NCI-H146 (cell line): ENCODE measurements around the gene MCF2.
"Not testable (repeated sequence)": the region's sequence is repeated elsewhere in the genome, so short reads cannot be mapped to it uniquely, and the experiment has no call there.

Experiments
- DNase-seq: peaks from one replicate; lab custom pipeline; 2025; lab: John Stamatoyannopoulos, UW

The MCF2 gene

GRCh38 chrX:139708067-139708466, at the start of gene MCF2:
Gene MCF2, minus strand, starts transcription at chrX:139708167. Its CDS starts 56,423 bp downstream, at chrX:139651744.
- no peak for DNase-seq

GRCh38 chrX:139751053-139751452, 43.1 kb upstream of the MCF2 start:
- DNase-seq = no peak

- DNase-seq = no peak
These were observed 42.4 kb upstream of the MCF2 start for GRCh38 chrX:139750390-139750789.

- DNase-seq = no peak
These were observed 31.2 kb upstream of the MCF2 start for GRCh38 chrX:139739138-139739537.

- no peak for DNase-seq
These were observed 30.6 kb upstream of the MCF2 start for GRCh38 chrX:139738581-139738980.

- DNase-seq = no peak
These were observed 28.2 kb upstream of the MCF2 start for GRCh38 chrX:139736151-139736550.

- no peak for DNase-seq
These were observed 27.0 kb upstream of the MCF2 start for GRCh38 chrX:139734996-139735395.

GRCh38 chrX:139725720-139726119, 17.8 kb upstream of the MCF2 start:
- no peak for DNase-seq

GRCh38 chrX:139724626-139725025, 16.7 kb upstream of the MCF2 start:
- no peak for DNase-seq

- DNase-seq = no peak
These were observed 13.0 kb upstream of the MCF2 start for GRCh38 chrX:139720979-139721378.

GRCh38 chrX:139720136-139720535, 12.2 kb upstream of the MCF2 start:
- no peak for DNase-seq

- no peak for DNase-seq
These were observed 5.3 kb downstream of the MCF2 start for GRCh38 chrX:139702658-139703057.

- no peak for DNase-seq
These were observed 15.1 kb downstream of the MCF2 start for GRCh38 chrX:139692908-139693307.

- DNase-seq = no peak
These were observed 15.5 kb downstream of the MCF2 start for GRCh38 chrX:139692506-139692849.

GRCh38 chrX:139691843-139692505, 16.0 kb downstream of the MCF2 start:
- DNase-seq = no peak

GRCh38 chrX:139691493-139691842, 16.5 kb downstream of the MCF2 start:
- DNase-seq = no peak

- not testable (repeated sequence) for DNase-seq
These were observed 22.8 kb downstream of the MCF2 start for GRCh38 chrX:139685175-139685574.

GRCh38 chrX:139680356-139680755, 27.6 kb downstream of the MCF2 start:
- no peak for DNase-seq

- DNase-seq = no peak
These were observed 60.4 kb downstream of the MCF2 start for GRCh38 chrX:139647597-139647996.

- no peak for DNase-seq
These were observed 65.6 kb downstream of the MCF2 start for GRCh38 chrX:139642241-139642927.

GRCh38 chrX:139640259-139640658, 67.7 kb downstream of the MCF2 start:
- no peak for DNase-seq

GRCh38 chrX:139639253-139639652, 68.7 kb downstream of the MCF2 start:
- DNase-seq = no peak

- no peak for DNase-seq
These were observed 107.9 kb downstream of the MCF2 start for GRCh38 chrX:139600105-139600504.

GRCh38 chrX:139596068-139596467, 111.9 kb downstream of the MCF2 start:
- no peak for DNase-seq
